ENCODE measurements around the gene SPTBN5.

SPTBN5 gene

DNA sequence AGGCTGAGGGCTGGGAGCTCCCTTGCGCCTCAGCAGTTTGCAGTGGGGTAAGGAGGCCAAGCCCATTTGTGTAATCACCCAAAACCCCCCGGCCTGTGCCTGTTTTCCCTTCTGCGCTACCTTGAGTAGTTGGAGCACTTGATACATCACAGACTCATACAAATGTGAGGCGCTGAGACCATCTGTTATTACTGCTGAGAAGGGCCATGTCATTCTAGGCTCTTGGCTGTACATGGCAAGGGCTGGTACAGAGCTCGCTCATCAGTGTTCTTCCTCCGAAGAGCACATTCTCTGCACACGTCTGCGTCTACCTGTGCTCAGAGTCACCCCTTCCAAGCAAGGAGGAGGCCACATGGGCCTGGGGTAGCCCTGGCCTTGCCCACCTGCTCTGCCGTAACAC lies 45.9 kb downstream of the SPTBN5 start:
- Histone ChIP-seq H4K20me1 (ENCODE audit: insufficient read depth, low read length) (no peaks in the 10 kb centered on the region), H3K4me1 (ENCODE audit: low read length) (no peaks in the 10 kb centered on the region), H3K36me3 (replicated peaks; ENCODE audit: insufficient read depth, low read length) (no peaks in the 10 kb centered on the region), H3K9me3 (replicated peaks; ENCODE audit: insufficient read depth, low read length) (no peaks in the 10 kb centered on the region), H3K27me3 (replicated peaks; ENCODE audit: insufficient read depth, low read length) (no peaks in the 10 kb centered on the region; the same call in 1 of the 2 replicates), H3K4me3 (ENCODE audit: low read length) (no peak overlapping the region), H3K27ac (ENCODE audit: low read length) (no peak overlapping the region), H3K79me2 (ENCODE audit: low read length) (no peaks in the 10 kb centered on the region), H3K9ac (ENCODE audit: low read length) (no peak overlapping the region), H3F3A (ENCODE audit: insufficient read depth, low read length) (no peaks in the 10 kb centered on the region), H2AFZ (ENCODE audit: low read length) (no peak overlapping the region), H3K9me2 (replicated peaks; ENCODE audit: insufficient read depth, low read length) (no peaks in the 10 kb centered on the region), H3K4me2 (ENCODE audit: low read depth, low read length) (no peak overlapping the region)
- no peak for DNase-seq
- TF ChIP-seq EZH2phosphoT487 (IDR thresholded peaks at IDR 0.05; ENCODE audit: low read length) (no peak), EZH2 (optimal IDR thresholded peaks at IDR 0.05; ENCODE audit: low read depth, low read length) (no peak), CTCF (IDR thresholded peaks at IDR 0.05; ENCODE audit: low read length) (no peak)

GRCh38 chr15:41847206-41847605 lies 46.6 kb downstream of the SPTBN5 start:
- H3K79me2 ChIP-seq (ENCODE audit: low read length): no peaks in the 10 kb centered on the region
- H3K9me2 ChIP-seq (replicated peaks; ENCODE audit: insufficient read depth, low read length): no peaks in the 10 kb centered on the region
- H3F3A ChIP-seq (ENCODE audit: insufficient read depth, low read length): no peaks in the 10 kb centered on the region
- H3K9me3 ChIP-seq (replicated peaks; ENCODE audit: insufficient read depth, low read length): no peaks in the 10 kb centered on the region
- no peak for DNase-seq
- no peaks in the 10 kb centered on the region for H3K4me1 ChIP-seq (ENCODE audit: low read length)
- H3K36me3 ChIP-seq (replicated peaks; ENCODE audit: insufficient read depth, low read length): no peaks in the 10 kb centered on the region
- no peak overlapping the region for H3K4me3 ChIP-seq (ENCODE audit: low read length)
- no peak overlapping the region for H3K9ac ChIP-seq (ENCODE audit: low read length)
- H2AFZ ChIP-seq (ENCODE audit: low read length): no peak overlapping the region
- no peak overlapping the region for H3K27ac ChIP-seq (ENCODE audit: low read length)
- TF ChIP-seq EZH2phosphoT487 (IDR thresholded peaks at IDR 0.05; ENCODE audit: low read length) (no peak), EZH2 (optimal IDR thresholded peaks at IDR 0.05; ENCODE audit: low read depth, low read length) (no peak), CTCF (IDR thresholded peaks at IDR 0.05; ENCODE audit: low read length) (no peak)
- H4K20me1 ChIP-seq (ENCODE audit: insufficient read depth, low read length): no peaks in the 10 kb centered on the region
- H3K4me2 ChIP-seq (ENCODE audit: low read depth, low read length): no peak overlapping the region
- H3K27me3 ChIP-seq (replicated peaks; ENCODE audit: insufficient read depth, low read length): no peaks in the 10 kb centered on the region; the same call in 1 of the 2 replicates

GRCh38 chr15:41844814-41845213 lies 49.0 kb downstream of the SPTBN5 start:
- DNase-seq: no peak
- TF ChIP-seq CTCF (IDR thresholded peaks at IDR 0.05; ENCODE audit: low read length) (no peak), EZH2 (optimal IDR thresholded peaks at IDR 0.05; ENCODE audit: low read depth, low read length) (no peak), EZH2phosphoT487 (IDR thresholded peaks at IDR 0.05; ENCODE audit: low read length) (no peak)
- no peaks in the 10 kb centered on the region for H3K36me3 ChIP-seq (replicated peaks; ENCODE audit: insufficient read depth, low read length)

More at GRCh38 chr15:41844814-41845213, 49.0 kb downstream of the SPTBN5 start:
- H3K4me2 ChIP-seq (ENCODE audit: low read depth, low read length): no peak overlapping the region
- no peaks in the 10 kb centered on the region for H3K79me2 ChIP-seq (ENCODE audit: low read length)
- no peaks in the 10 kb centered on the region for H3K27me3 ChIP-seq (replicated peaks; ENCODE audit: insufficient read depth, low read length)
- no peaks in the 10 kb centered on the region for H3K9me2 ChIP-seq (replicated peaks; ENCODE audit: insufficient read depth, low read length)
- no peaks in the 10 kb centered on the region for H3K9me3 ChIP-seq (replicated peaks; ENCODE audit: insufficient read depth, low read length)
- H2AFZ ChIP-seq (ENCODE audit: low read length): no peak overlapping the region
- H3F3A ChIP-seq (ENCODE audit: insufficient read depth, low read length): no peaks in the 10 kb centered on the region
- H3K9ac ChIP-seq (ENCODE audit: low read length): no peak overlapping the region
- no peaks in the 10 kb centered on the region for H3K4me1 ChIP-seq (ENCODE audit: low read length)
- H4K20me1 ChIP-seq (ENCODE audit: insufficient read depth, low read length): no peaks in the 10 kb centered on the region
- H3K27ac ChIP-seq (ENCODE audit: low read length): no peak overlapping the region
- H3K4me3 ChIP-seq (ENCODE audit: low read length): no peak overlapping the region

Measured in MM.1S (cell line).